ENCODE measurements around the gene VPS13D. TPM values are rescaled to one million over a fixed set of nuclear protein-coding genes. Genes with fewer than 3 reads are reported as not detected.

VPS13D gene
- total RNA-seq, 4 donors from 2014 or later: 94.4 to 472 (median 163) TPM

GRCh38 chr1:12542616-12543592, 313.1 kb downstream of the VPS13D start:
- no peak for DNase-seq (ENCODE audit: low spot score in 2 of 2)
- TF ChIP-seq, protein P1, sequence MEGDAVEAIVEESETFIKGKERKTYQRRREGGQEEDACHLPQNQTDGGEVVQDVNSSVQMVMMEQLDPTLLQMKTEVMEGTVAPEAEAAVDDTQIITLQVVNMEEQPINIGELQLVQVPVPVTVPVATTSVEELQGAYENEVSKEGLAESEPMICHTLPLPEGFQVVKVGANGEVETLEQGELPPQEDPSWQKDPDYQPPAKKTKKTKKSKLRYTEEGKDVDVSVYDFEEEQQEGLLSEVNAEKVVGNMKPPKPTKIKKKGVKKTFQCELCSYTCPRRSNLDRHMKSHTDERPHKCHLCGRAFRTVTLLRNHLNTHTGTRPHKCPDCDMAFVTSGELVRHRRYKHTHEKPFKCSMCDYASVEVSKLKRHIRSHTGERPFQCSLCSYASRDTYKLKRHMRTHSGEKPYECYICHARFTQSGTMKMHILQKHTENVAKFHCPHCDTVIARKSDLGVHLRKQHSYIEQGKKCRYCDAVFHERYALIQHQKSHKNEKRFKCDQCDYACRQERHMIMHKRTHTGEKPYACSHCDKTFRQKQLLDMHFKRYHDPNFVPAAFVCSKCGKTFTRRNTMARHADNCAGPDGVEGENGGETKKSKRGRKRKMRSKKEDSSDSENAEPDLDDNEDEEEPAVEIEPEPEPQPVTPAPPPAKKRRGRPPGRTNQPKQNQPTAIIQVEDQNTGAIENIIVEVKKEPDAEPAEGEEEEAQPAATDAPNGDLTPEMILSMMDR (IDR thresholded peaks at IDR 0.05): no peak
- TF ChIP-seq POLR2AphosphoS5 (IDR thresholded peaks at IDR 0.05): no peak
- no peak for TF ChIP-seq POLR2A (IDR thresholded peaks at IDR 0.05)
- TF ChIP-seq EP300 (IDR thresholded peaks at IDR 0.05): no peak
- Histone ChIP-seq H3K4me3 (no peak overlapping the region), H3K27ac (no peak overlapping the region), H3K9me3 (no peaks in the 10 kb centered on the region), H3K27me3 (no peaks in the 10 kb centered on the region), H3K36me3 (no peaks in the 10 kb centered on the region), H3K4me1 (peaks cover 36% of the 10 kb centered on the region)
- 92% methylated on average over 9 of the region's 9 CpGs for WGBS

DNA sequence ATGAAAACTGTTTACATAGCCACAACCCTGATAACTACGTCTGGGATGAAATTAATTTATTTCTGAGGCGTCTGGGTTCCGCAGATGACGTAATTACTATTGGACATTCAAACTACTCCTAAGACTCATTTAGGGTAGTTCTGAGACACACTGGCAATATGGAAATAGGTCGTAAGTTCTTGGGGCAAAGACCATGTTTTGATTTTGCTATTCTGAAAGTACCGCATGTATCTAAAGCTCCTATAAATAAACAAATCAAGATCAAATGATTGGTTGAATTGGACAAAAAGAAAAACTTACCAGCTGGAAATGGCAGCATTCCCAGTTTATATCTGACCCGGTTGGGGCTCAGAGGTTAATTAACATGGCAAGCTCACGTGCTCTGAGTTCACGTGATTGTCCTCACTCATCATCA, 313.9 kb downstream of the VPS13D start:
- Histone ChIP-seq H3K36me3 (no peaks in the 10 kb centered on the region), H3K4me3 (no peak overlapping the region), H3K27me3 (no peaks in the 10 kb centered on the region), H3K9me3 (no peaks in the 10 kb centered on the region), H3K27ac (no peak overlapping the region), H3K4me1 (peaks cover 42% of the 10 kb centered on the region)
- DNase-seq (ENCODE audit: low spot score in 2 of 2): no peak
- TF ChIP-seq POLR2A (IDR thresholded peaks at IDR 0.05): no peak
- TF ChIP-seq, protein P1 (IDR thresholded peaks at IDR 0.05): no peak
- no peak for TF ChIP-seq EP300 (IDR thresholded peaks at IDR 0.05)
- no peak for TF ChIP-seq POLR2AphosphoS5 (IDR thresholded peaks at IDR 0.05)
- WGBS: 71% methylated on average over 9 of the region's 9 CpGs

- H3K27ac ChIP-seq: no peak overlapping the region
- peaks cover 49% of the 10 kb centered on the region for H3K4me1 ChIP-seq
- H3K36me3 ChIP-seq: no peaks in the 10 kb centered on the region
- H3K9me3 ChIP-seq: no peaks in the 10 kb centered on the region
- DNase-seq (ENCODE audit: low spot score in 2 of 2): no peak
- WGBS: 60% methylated on average over 4 of the region's 4 CpGs
- no peak overlapping the region for H3K4me3 ChIP-seq
- TF ChIP-seq EP300 (IDR thresholded peaks at IDR 0.05): no peak
- TF ChIP-seq POLR2AphosphoS5 (IDR thresholded peaks at IDR 0.05): no peak
- TF ChIP-seq POLR2A (IDR thresholded peaks at IDR 0.05): no peak
- TF ChIP-seq, protein P1 (IDR thresholded peaks at IDR 0.05): no peak
- no peaks in the 10 kb centered on the region for H3K27me3 ChIP-seq
These were observed 314.5 kb downstream of the VPS13D start for GRCh38 chr1:12544357-12544756.

GRCh38 chr1:12544992-12545391, 315.2 kb downstream of the VPS13D start:
- TF ChIP-seq, protein P1 (IDR thresholded peaks at IDR 0.05): no peak
- no peak for TF ChIP-seq EP300 (IDR thresholded peaks at IDR 0.05)
- no peak for TF ChIP-seq POLR2A (IDR thresholded peaks at IDR 0.05)
- no peak for TF ChIP-seq POLR2AphosphoS5 (IDR thresholded peaks at IDR 0.05)
- WGBS: 46% methylated on average over 8 of the region's 8 CpGs
- no peak for DNase-seq (ENCODE audit: low spot score in 2 of 2)
- Histone ChIP-seq H3K27ac (no peak overlapping the region), H3K27me3 (no peaks in the 10 kb centered on the region), H3K4me3 (no peak overlapping the region), H3K36me3 (no peaks in the 10 kb centered on the region), H3K9me3 (no peaks in the 10 kb centered on the region), H3K4me1 (peaks cover 55% of the 10 kb centered on the region)
